Peyer's patch (tissue), 4 donors: ENCODE measurements around the gene GRM1. TPM values are rescaled to one million over a fixed set of nuclear protein-coding genes. Genes with fewer than 3 reads are reported as not detected.

Source experiments
- DNase-seq, 3 donors: peaks; one replicate each; pipeline ENCODE4 v3.0.0-alpha.2; 2017 to 2019
- H3K27ac ChIP-seq, 4 donors: fragments of 200-600 bp; sonication (generic); one replicate each; pipeline ENCODE4 v1.5.1; 2016 to 2019
- H3K27me3 ChIP-seq, 2 donors: fragments of 200-600 bp; sonication (generic); one replicate each; pipeline ENCODE4 v1.5.1; 2019
- H3K36me3 ChIP-seq, 3 donors: fragments of 200-600 bp; sonication (generic); one replicate each; pipeline ENCODE4 v1.5.1; 2016 to 2019
- H3K4me1 ChIP-seq, 4 donors: fragments of 200-600 bp; sonication (generic); one replicate each; pipeline ENCODE4 v1.5.1; 2016 to 2019
- H3K4me3 ChIP-seq, 4 donors: fragments of 200-600 bp; sonication (generic); 1 replicate in 3 of 4; 2 replicates in 1 of 4; pipeline ENCODE4 v1.5.1; 2016 to 2019; ENCODE audit warnings: mild to moderate bottlenecking in 1 of 4
- H3K9me3 ChIP-seq, 4 donors: fragments of 200-600 bp; sonication (generic); one replicate each; pipeline ENCODE4 v1.5.1; 2016 to 2019; ENCODE audit warnings: mild to moderate bottlenecking in 1 of 4
- CTCF ChIP-seq, 6 experiments: fragments of 450-650 bp in 4 of 6; fragments of 200-600 bp in 2 of 6; sonication (generic) in 1 of 6; IDR thresholded peaks; one replicate each; pipeline ENCODE4 v1.5.1; 2017 to 2019; ENCODE audit warnings: antibody characterized with exemption in 6 of 6, mild to moderate bottlenecking in 3 of 6, moderate library complexity in 1 of 6
- POLR2A ChIP-seq, 2 donors: fragments of 450-650 bp; IDR thresholded peaks; one replicate each; pipeline ENCODE4 v1.5.1; 2017; ENCODE audit warnings: antibody characterized with exemption in 2 of 2, mild to moderate bottlenecking in 2 of 2, moderate library complexity in 2 of 2
- total RNA-seq, 4 donors: library from RNA; depleted of rRNA; stranded (reverse); fragments of >200 nt; gene quantifications; one replicate each; pipeline ENCODE4 v1.1.0, GENCODE V29; 2016

GRM1 gene
- total RNA-seq, 4 donors from 2014 or later, result not detected

- DNase-seq, result no peak
- Histone ChIP-seq H3K27me3 (no peaks in the 10 kb centered on the region), H3K27ac (no peak overlapping the region), H3K4me1 (no peaks in the 10 kb centered on the region), H3K36me3 (no peaks in the 10 kb centered on the region), H3K9me3 (no peaks in the 10 kb centered on the region), H3K4me3 (no peak overlapping the region)
- TF ChIP-seq POLR2A (IDR thresholded peaks at IDR 0.05) (no peak), CTCF (IDR thresholded peaks at IDR 0.05) (no peak)
Observed at GRCh38 chr6:146315381-146316174, 286.7 kb downstream of the GRM1 start.

GRCh38 chr6:146316175-146316495, 287.3 kb downstream of the GRM1 start:
- Histone ChIP-seq H3K4me1 (no peaks in the 10 kb centered on the region), H3K27ac (no peak overlapping the region), H3K27me3 (no peaks in the 10 kb centered on the region), H3K9me3 (no peaks in the 10 kb centered on the region), H3K4me3 (no peak overlapping the region), H3K36me3 (no peaks in the 10 kb centered on the region)
- DNase-seq, result no peak
- TF ChIP-seq POLR2A (IDR thresholded peaks at IDR 0.05), result no peak
- no peak for TF ChIP-seq CTCF (IDR thresholded peaks at IDR 0.05)

- Histone ChIP-seq H3K9me3 (no peaks in the 10 kb centered on the region), H3K4me3 (no peak overlapping the region), H3K36me3 (no peaks in the 10 kb centered on the region), H3K4me1 (no peaks in the 10 kb centered on the region), H3K27ac (no peak overlapping the region), H3K27me3 (no peaks in the 10 kb centered on the region)
- DNase-seq, result no peak
- no peak for TF ChIP-seq POLR2A (IDR thresholded peaks at IDR 0.05)
Observed at GRCh38 chr6:146331013-146331412, 302.2 kb downstream of the GRM1 start.

- Histone ChIP-seq H3K27me3 (no peaks in the 10 kb centered on the region), H3K4me3 (no peak overlapping the region), H3K9me3 (no peaks in the 10 kb centered on the region), H3K4me1 (no peaks in the 10 kb centered on the region), H3K27ac (no peak overlapping the region), H3K36me3 (no peaks in the 10 kb centered on the region)
- no peak for DNase-seq
- TF ChIP-seq CTCF (IDR thresholded peaks at IDR 0.05) (no peak), POLR2A (IDR thresholded peaks at IDR 0.05) (no peak)
Observed at GRCh38 chr6:146335336-146335735, 306.5 kb downstream of the GRM1 start.

- H3K4me1 ChIP-seq, result no peaks in the 10 kb centered on the region
- DNase-seq, result no peak
- H3K36me3 ChIP-seq, result no peaks in the 10 kb centered on the region
- H3K27me3 ChIP-seq, result no peaks in the 10 kb centered on the region
- no peak overlapping the region for H3K4me3 ChIP-seq
- H3K27ac ChIP-seq, result no peak overlapping the region
- no peaks in the 10 kb centered on the region for H3K9me3 ChIP-seq
- no peak for TF ChIP-seq POLR2A (IDR thresholded peaks at IDR 0.05)
- no peak for TF ChIP-seq CTCF (IDR thresholded peaks at IDR 0.05)
Observed at GRCh38 chr6:146336191-146336590, 307.3 kb downstream of the GRM1 start.

GRCh38 chr6:146337376-146337775, 308.5 kb downstream of the GRM1 start:
- Histone ChIP-seq H3K27me3 (no peaks in the 10 kb centered on the region), H3K27ac (no peak overlapping the region), H3K36me3 (no peaks in the 10 kb centered on the region), H3K4me3 (no peak overlapping the region), H3K4me1 (no peaks in the 10 kb centered on the region), H3K9me3 (no peaks in the 10 kb centered on the region)
- no peak for DNase-seq
- TF ChIP-seq POLR2A (IDR thresholded peaks at IDR 0.05) (no peak), CTCF (IDR thresholded peaks at IDR 0.05) (no peak)
